GM12801 (cell line): Measurements from ENCODE around the gene PRPF39.

Source experiments
- TF ChIP-seq, protein P1 (sequence below): IDR thresholded peaks from one replicate; pipeline ENCODE4 v1.5.1; 2011; ENCODE audit warnings: control low read depth; ENCODE audit not compliant: insufficient read length; ENCODE audit errors: extremely low read depth

Gene PRPF39

DNA sequence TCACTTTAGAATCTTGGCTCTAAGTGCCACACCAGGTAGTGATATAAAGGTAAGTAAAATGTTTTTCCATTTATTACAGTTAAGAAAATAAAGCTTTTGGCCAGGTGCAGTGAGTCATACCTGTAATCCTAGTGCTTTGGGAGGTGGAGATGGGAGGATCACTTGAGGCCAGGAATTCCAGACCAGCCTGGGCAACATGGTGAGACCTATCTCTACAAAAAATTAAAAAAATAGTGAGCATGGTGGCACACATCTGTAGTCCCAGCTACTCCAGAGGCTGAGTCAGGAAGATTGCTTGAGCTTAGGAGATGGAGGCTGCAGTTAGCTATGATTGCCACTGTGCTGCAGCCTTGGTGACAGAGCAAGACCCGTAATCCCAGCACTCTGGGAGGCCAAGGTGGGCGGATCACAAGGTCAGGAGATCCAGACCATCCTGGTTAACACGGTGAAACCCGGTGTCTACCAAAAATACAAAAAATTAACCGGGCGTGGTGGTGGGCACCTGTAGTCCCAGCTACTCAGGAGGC is 56.8 kb downstream of the PRPF39 start:
- TF ChIP-seq, protein P1, sequence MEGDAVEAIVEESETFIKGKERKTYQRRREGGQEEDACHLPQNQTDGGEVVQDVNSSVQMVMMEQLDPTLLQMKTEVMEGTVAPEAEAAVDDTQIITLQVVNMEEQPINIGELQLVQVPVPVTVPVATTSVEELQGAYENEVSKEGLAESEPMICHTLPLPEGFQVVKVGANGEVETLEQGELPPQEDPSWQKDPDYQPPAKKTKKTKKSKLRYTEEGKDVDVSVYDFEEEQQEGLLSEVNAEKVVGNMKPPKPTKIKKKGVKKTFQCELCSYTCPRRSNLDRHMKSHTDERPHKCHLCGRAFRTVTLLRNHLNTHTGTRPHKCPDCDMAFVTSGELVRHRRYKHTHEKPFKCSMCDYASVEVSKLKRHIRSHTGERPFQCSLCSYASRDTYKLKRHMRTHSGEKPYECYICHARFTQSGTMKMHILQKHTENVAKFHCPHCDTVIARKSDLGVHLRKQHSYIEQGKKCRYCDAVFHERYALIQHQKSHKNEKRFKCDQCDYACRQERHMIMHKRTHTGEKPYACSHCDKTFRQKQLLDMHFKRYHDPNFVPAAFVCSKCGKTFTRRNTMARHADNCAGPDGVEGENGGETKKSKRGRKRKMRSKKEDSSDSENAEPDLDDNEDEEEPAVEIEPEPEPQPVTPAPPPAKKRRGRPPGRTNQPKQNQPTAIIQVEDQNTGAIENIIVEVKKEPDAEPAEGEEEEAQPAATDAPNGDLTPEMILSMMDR: no peak

DNA sequence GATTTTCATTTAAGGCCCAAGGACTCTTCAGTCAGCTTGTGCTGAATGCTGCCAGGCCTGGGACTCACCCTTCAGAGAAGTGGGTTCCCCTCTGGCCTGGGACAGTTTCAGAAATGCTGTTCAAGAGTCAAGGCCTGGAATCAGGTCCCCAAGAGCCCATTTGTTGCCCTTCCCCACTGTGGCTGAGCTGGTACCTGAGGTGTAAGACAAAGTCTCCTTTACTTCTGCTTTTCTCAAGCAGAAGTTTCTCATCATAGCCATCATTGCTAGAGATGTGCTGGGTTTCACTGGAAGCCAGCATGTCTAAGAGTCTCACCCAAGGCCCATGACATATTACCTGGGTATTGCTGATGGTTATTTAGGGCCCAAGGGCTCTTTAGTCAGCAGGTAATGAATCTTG is 60.7 kb downstream of the PRPF39 start:
- TF ChIP-seq, protein P1: no peak

DNA sequence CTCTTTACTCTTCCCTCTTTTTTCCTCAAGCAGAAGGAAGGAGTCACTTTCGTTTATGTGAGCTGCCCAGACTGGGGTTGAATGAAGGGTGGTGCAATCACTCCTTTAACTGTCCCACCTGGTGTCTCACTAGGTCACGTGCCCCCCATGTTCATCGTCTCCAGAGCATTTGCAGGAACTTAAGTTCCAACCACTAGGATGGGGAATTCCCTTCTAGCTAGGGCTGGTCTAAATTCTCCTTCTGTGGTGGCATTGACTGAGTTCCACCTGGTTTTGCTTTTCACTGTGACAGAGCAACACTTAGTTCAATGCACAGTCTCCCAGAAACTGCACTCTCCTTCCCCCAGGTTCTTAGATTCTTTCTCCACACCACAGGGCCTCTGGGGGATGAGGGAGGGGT is 61.3 kb downstream of the PRPF39 start:
- TF ChIP-seq, protein P1: no peak

DNA sequence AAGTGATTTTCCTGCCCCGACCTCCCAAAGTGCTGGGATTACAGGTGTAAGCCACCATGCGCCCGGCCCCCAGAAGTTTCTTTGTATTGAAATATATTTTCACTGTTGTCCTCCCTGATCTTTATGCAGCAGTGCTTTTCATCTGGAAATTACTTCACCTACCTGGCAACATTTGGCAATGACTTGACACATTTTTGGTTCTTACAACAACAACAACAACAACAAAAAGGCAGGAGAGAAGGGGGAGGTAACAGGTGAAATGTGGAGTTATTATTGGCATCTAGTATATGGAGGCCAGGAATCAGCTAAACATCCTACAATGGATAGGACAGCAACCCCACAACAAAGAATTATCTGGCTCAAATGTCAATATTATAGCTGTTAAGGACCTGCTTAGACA is 65.7 kb downstream of the PRPF39 start:
- TF ChIP-seq, protein P1: no peak

DNA sequence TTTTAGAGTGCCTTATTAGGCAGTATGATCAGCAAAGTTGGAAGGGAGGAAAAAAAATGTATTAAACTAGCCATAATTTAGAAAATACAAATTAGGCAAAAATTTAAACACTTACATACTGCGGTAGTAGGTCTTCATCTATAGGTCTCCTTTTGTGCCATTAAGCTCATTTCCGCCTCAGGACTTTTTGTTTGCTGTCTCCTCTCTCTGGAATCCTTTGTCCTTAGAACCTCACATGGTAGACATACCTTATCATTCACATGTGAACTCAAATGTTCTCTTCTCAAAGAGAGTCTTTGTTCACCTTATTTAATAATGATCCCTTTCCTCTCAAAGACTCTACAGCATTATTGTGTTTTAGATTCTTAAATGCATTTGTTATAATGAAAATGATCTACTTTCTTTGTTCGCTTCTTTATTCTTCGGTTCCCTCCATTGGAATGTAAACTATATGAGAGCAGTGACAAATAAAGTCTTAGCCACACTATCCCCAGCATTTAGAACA is 66.5 kb downstream of the PRPF39 start:
- TF ChIP-seq, protein P1: no peak

DNA sequence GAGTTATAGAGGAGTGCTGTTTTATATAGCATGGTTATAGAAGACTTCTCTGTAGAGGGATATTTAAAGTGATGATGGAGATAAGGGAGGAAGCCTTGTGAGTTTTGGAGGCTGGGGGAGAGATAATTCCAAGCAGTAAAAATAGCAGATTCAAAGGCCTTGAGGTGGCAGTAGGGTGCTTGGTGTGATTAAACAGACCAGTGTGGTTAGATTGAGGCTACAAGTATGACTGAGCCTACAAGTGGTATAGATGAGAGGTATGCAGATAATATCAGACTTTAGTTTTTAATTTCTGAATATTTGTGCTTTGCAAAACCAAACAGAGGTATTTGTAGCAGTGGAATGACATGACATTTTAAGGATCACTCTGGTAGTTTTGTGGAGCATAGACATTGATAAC is 72.2 kb downstream of the PRPF39 start:
- TF ChIP-seq, protein P1: no peak
